Activated naive CD4-positive, alpha-beta T cell treated with anti-CD3 and anti-CD28 coated beads, Interleukin-2, amount 50 U/mL, for 24 hours (primary cell): Measurements from ENCODE around the gene VEPH1.

Experiments used
- H3K27ac Mint-ChIP-seq: one replicate; pipeline ENCODE4 v1.8.0; 2021; ENCODE audit warnings: mild to moderate bottlenecking, mixed read lengths
- H3K27me3 Mint-ChIP-seq: one replicate; pipeline ENCODE4 v1.8.0; 2021; ENCODE audit warnings: mixed read lengths
- H3K36me3 Mint-ChIP-seq: one replicate; pipeline ENCODE4 v1.8.0; 2021; ENCODE audit warnings: mixed read lengths
- H3K4me1 Mint-ChIP-seq: one replicate; pipeline ENCODE4 v1.8.0; 2021; ENCODE audit warnings: mixed read lengths
- H3K4me3 Mint-ChIP-seq: one replicate; pipeline ENCODE4 v1.8.0; 2021; ENCODE audit warnings: mild to moderate bottlenecking, mixed read lengths
- H3K9me3 Mint-ChIP-seq: one replicate; pipeline ENCODE4 v1.8.0; 2021; ENCODE audit warnings: mixed read lengths

Gene VEPH1

GRCh38 chr3:157530637-157531300 lies 27.6 kb upstream of the VEPH1 start:
- no peaks in the 10 kb centered on the region for H3K4me1 Mint-ChIP-seq
- H3K36me3 Mint-ChIP-seq = no peaks in the 10 kb centered on the region
- peaks cover 1% of the 10 kb centered on the region for H3K27me3 Mint-ChIP-seq
- no peaks in the 10 kb centered on the region for H3K9me3 Mint-ChIP-seq
- H3K4me3 Mint-ChIP-seq = no peak overlapping the region
- no peak overlapping the region for H3K27ac Mint-ChIP-seq

GRCh38 chr3:157529751-157530150 lies 26.5 kb upstream of the VEPH1 start:
- Mint-ChIP-seq H3K4me3 (no peak overlapping the region), H3K27ac (no peak overlapping the region), H3K36me3 (no peaks in the 10 kb centered on the region)

GRCh38 chr3:157529085-157529484 lies 25.9 kb upstream of the VEPH1 start:
- H3K36me3 Mint-ChIP-seq = no peaks in the 10 kb centered on the region
- H3K4me3 Mint-ChIP-seq = no peak overlapping the region
- H3K27ac Mint-ChIP-seq = no peak overlapping the region
- no peaks in the 10 kb centered on the region for H3K4me1 Mint-ChIP-seq
- H3K9me3 Mint-ChIP-seq = no peaks in the 10 kb centered on the region
- H3K27me3 Mint-ChIP-seq = peaks cover 1% of the 10 kb centered on the region

More at GRCh38 chr3:157529751-157530150, 26.5 kb upstream of the VEPH1 start:
- Mint-ChIP-seq H3K4me1 (no peaks in the 10 kb centered on the region), H3K9me3 (no peaks in the 10 kb centered on the region), H3K27me3 (peaks cover 1% of the 10 kb centered on the region)

- H3K36me3 Mint-ChIP-seq = no peaks in the 10 kb centered on the region
- H3K4me3 Mint-ChIP-seq = no peak overlapping the region
- H3K9me3 Mint-ChIP-seq = no peaks in the 10 kb centered on the region
- H3K27me3 Mint-ChIP-seq = peaks cover 1% of the 10 kb centered on the region
- no peak overlapping the region for H3K27ac Mint-ChIP-seq
- H3K4me1 Mint-ChIP-seq = no peaks in the 10 kb centered on the region
Measured at GRCh38 chr3:157527131-157527881, 24.1 kb upstream of the VEPH1 start.

- no peak overlapping the region for H3K4me3 Mint-ChIP-seq
- no peaks in the 10 kb centered on the region for H3K36me3 Mint-ChIP-seq
- H3K27ac Mint-ChIP-seq = no peak overlapping the region
- no peaks in the 10 kb centered on the region for H3K4me1 Mint-ChIP-seq
- no peaks in the 10 kb centered on the region for H3K9me3 Mint-ChIP-seq
- H3K27me3 Mint-ChIP-seq = peaks cover 1% of the 10 kb centered on the region
Measured at GRCh38 chr3:157526036-157526435, 22.8 kb upstream of the VEPH1 start.

- Mint-ChIP-seq H3K4me3 (no peak overlapping the region), H3K27ac (no peak overlapping the region), H3K27me3 (peaks cover 1% of the 10 kb centered on the region), H3K36me3 (no peaks in the 10 kb centered on the region), H3K4me1 (no peaks in the 10 kb centered on the region), H3K9me3 (no peaks in the 10 kb centered on the region)
Measured at GRCh38 chr3:157523814-157524213, 20.6 kb upstream of the VEPH1 start.

GRCh38 chr3:157522648-157523047 lies 19.4 kb upstream of the VEPH1 start:
- H3K9me3 Mint-ChIP-seq = no peaks in the 10 kb centered on the region
- no peaks in the 10 kb centered on the region for H3K36me3 Mint-ChIP-seq
- no peaks in the 10 kb centered on the region for H3K4me1 Mint-ChIP-seq
- no peak overlapping the region for H3K4me3 Mint-ChIP-seq
- peaks cover 1% of the 10 kb centered on the region for H3K27me3 Mint-ChIP-seq
- H3K27ac Mint-ChIP-seq = no peak overlapping the region

GRCh38 chr3:157520485-157521150 lies 17.4 kb upstream of the VEPH1 start:
- no peak overlapping the region for H3K4me3 Mint-ChIP-seq
- H3K9me3 Mint-ChIP-seq = no peaks in the 10 kb centered on the region
- no peak overlapping the region for H3K27ac Mint-ChIP-seq
- no peaks in the 10 kb centered on the region for H3K4me1 Mint-ChIP-seq
- H3K36me3 Mint-ChIP-seq = no peaks in the 10 kb centered on the region
- no peaks in the 10 kb centered on the region for H3K27me3 Mint-ChIP-seq

GRCh38 chr3:157518881-157519280 lies 15.7 kb upstream of the VEPH1 start:
- Mint-ChIP-seq H3K4me3 (no peak overlapping the region), H3K27ac (no peak overlapping the region), H3K4me1 (no peaks in the 10 kb centered on the region), H3K27me3 (no peaks in the 10 kb centered on the region), H3K9me3 (no peaks in the 10 kb centered on the region), H3K36me3 (no peaks in the 10 kb centered on the region)

- Mint-ChIP-seq H3K36me3 (no peaks in the 10 kb centered on the region), H3K27me3 (no peaks in the 10 kb centered on the region), H3K4me3 (no peak overlapping the region), H3K27ac (no peak overlapping the region), H3K9me3 (no peaks in the 10 kb centered on the region), H3K4me1 (no peaks in the 10 kb centered on the region)
Measured at GRCh38 chr3:157516928-157517327, 13.7 kb upstream of the VEPH1 start.

- no peaks in the 10 kb centered on the region for H3K4me1 Mint-ChIP-seq
- H3K27ac Mint-ChIP-seq = no peak overlapping the region
- H3K4me3 Mint-ChIP-seq = no peak overlapping the region
- no peaks in the 10 kb centered on the region for H3K27me3 Mint-ChIP-seq
- no peaks in the 10 kb centered on the region for H3K9me3 Mint-ChIP-seq
- H3K36me3 Mint-ChIP-seq = no peaks in the 10 kb centered on the region
Measured at GRCh38 chr3:157515398-157515797, 12.2 kb upstream of the VEPH1 start.

GRCh38 chr3:157514371-157514895 lies 11.2 kb upstream of the VEPH1 start:
- no peak overlapping the region for H3K27ac Mint-ChIP-seq
- H3K9me3 Mint-ChIP-seq = no peaks in the 10 kb centered on the region
- no peak overlapping the region for H3K4me3 Mint-ChIP-seq
- H3K27me3 Mint-ChIP-seq = no peaks in the 10 kb centered on the region
- no peaks in the 10 kb centered on the region for H3K36me3 Mint-ChIP-seq
- no peaks in the 10 kb centered on the region for H3K4me1 Mint-ChIP-seq

- no peak overlapping the region for H3K27ac Mint-ChIP-seq
- peaks cover 1% of the 10 kb centered on the region for H3K9me3 Mint-ChIP-seq
- H3K36me3 Mint-ChIP-seq = no peaks in the 10 kb centered on the region
- no peak overlapping the region for H3K4me3 Mint-ChIP-seq
- no peaks in the 10 kb centered on the region for H3K4me1 Mint-ChIP-seq
- H3K27me3 Mint-ChIP-seq = peaks cover under 1% of the 10 kb centered on the region
Measured at GRCh38 chr3:157513585-157513984, 10.4 kb upstream of the VEPH1 start.

- Mint-ChIP-seq H3K27ac (no peak overlapping the region), H3K36me3 (no peaks in the 10 kb centered on the region), H3K9me3 (peaks cover 4% of the 10 kb centered on the region), H3K4me1 (no peaks in the 10 kb centered on the region), H3K27me3 (peaks cover 5% of the 10 kb centered on the region), H3K4me3 (no peak overlapping the region)
Measured at GRCh38 chr3:157512534-157512933, 9.3 kb upstream of the VEPH1 start.

GRCh38 chr3:157508461-157508860 lies 5.2 kb upstream of the VEPH1 start:
- no peak overlapping the region for H3K4me3 Mint-ChIP-seq

GRCh38 chr3:157501863-157502262 lies 1.4 kb downstream of the VEPH1 start:
- Mint-ChIP-seq H3K9me3 (peaks cover 4% of the 10 kb centered on the region), H3K27ac (no peak overlapping the region), H3K4me3 (no peak overlapping the region), H3K4me1 (peaks cover 5% of the 10 kb centered on the region), H3K36me3 (no peaks in the 10 kb centered on the region), H3K27me3 (peaks cover 10% of the 10 kb centered on the region)

More at GRCh38 chr3:157508461-157508860, 5.2 kb upstream of the VEPH1 start:
- H3K36me3 Mint-ChIP-seq = no peaks in the 10 kb centered on the region
- no peaks in the 10 kb centered on the region for H3K4me1 Mint-ChIP-seq
- H3K27me3 Mint-ChIP-seq = peaks cover 8% of the 10 kb centered on the region
- peaks cover 8% of the 10 kb centered on the region for H3K9me3 Mint-ChIP-seq
- no peak overlapping the region for H3K27ac Mint-ChIP-seq
